K562 (cell line): ENCODE measurements around the gene CACNG7. TPM values are rescaled to one million over a fixed set of nuclear protein-coding genes. Genes with fewer than 3 reads are reported as not detected.

Experiments used
- ATAC-seq: fragments of 200-7000 bp; cut with Tn5 transposase; 3 replicates; pipeline ENCODE4 v1.9.1; 2020; ENCODE audit warnings: moderate library complexity
- BruUV-seq: library from RNA; stranded (reverse); fragments of 400-500 nt; replicated peaks from 2 replicates; lab custom pipeline; 2021; lab: Mats Ljungman, UMichigan
- CTCF ChIA-PET: fragments of 300-600 bp; formaldehyde crosslinking; extraction: SDS; loops from one replicate; lab custom pipeline; 2021; ENCODE audit warnings: low intra/inter-chr PET ratio; lab: Yijun Ruan, JAX
- POLR2A ChIA-PET: fragments of 300-600, 350-650 bp; sonication (Branson Sonifier 250); formaldehyde crosslinking; extraction: SDS; loops from one replicate; lab custom pipeline; 2021; ENCODE audit warnings: antibody characterized with exemption, inconsistent platforms; lab: Yijun Ruan, JAX
- DNase-seq, 4 experiments: peaks; one replicate each; pipeline versions ENCODE4 v3.0.0 to v3.0.0-alpha.2; 2011 to 2018; ENCODE audit warnings: low spot score in 3 of 4, mixed read lengths in 3 of 4; ENCODE audit errors: extremely low read depth in 1 of 4
- FAIRE-seq: peaks from 2 replicates; lab custom pipeline; 2011; peaks lifted over from hg19 to GRCh38; lab: Jason Lieb, UNC
- H2AFZ ChIP-seq: 2 replicates; pipeline ENCODE4 v1.6.0; 2011; ENCODE audit warnings: low read depth, low read length, control low read depth, inconsistent platforms
- H3K27ac ChIP-seq: fragments of 200-600 bp; 3 replicates; pipeline ENCODE4 v1.8.0; 2011; ENCODE audit warnings: low read depth, mild to moderate bottlenecking, control low read depth, inconsistent platforms, low read length, moderate library complexity, mixed read lengths; ENCODE audit errors: extremely low read depth
- H3K27me3 ChIP-seq, 2 experiments: fragments of 300-600 bp in 1 of 2; 2 replicates in 1 of 2; 3 replicates in 1 of 2; pipeline versions ENCODE4 v1.6.0 to v1.8.0; 2011; ENCODE audit warnings: inconsistent platforms in 2 of 2, low read length in 2 of 2, mild to moderate bottlenecking in 1 of 2, mixed read lengths in 1 of 2, moderate library complexity in 1 of 2; ENCODE audit not compliant: control insufficient read depth in 2 of 2, insufficient read depth in 2 of 2
- H3K36me3 ChIP-seq: fragments of 300-600 bp; 3 replicates; pipeline ENCODE4 v1.8.0; 2011; ENCODE audit warnings: mild to moderate bottlenecking, low read length, inconsistent platforms; ENCODE audit not compliant: control insufficient read depth, insufficient read depth
- H3K4me1 ChIP-seq, 2 experiments: fragments of 200-600 bp in 1 of 2; replicated peaks in 1 of 2; 2 replicates in 1 of 2; 3 replicates in 1 of 2; pipeline versions ENCODE4 v1.5.1 to v1.8.0; 2011; ENCODE audit warnings: inconsistent platforms in 2 of 2, low read length in 2 of 2, mild to moderate bottlenecking in 1 of 2, mixed read lengths in 1 of 2, moderate library complexity in 1 of 2; ENCODE audit not compliant: control insufficient read depth in 2 of 2, insufficient read depth in 2 of 2
- H3K4me2 ChIP-seq: 2 replicates; pipeline ENCODE4 v1.6.1; 2011; ENCODE audit warnings: low read length, control low read depth, inconsistent platforms, mixed read lengths; ENCODE audit not compliant: insufficient read depth
- H3K4me3 ChIP-seq: fragments of 200-600 bp; sonication (generic), shearing (Covaris generic); 2 replicates; pipeline ENCODE4 v1.5.1; 2016; ENCODE audit warnings: control low read depth, inconsistent platforms
- H3K79me2 ChIP-seq: fragments of 200-600 bp; 3 replicates; pipeline ENCODE4 v1.8.0; 2011; ENCODE audit warnings: low read length, inconsistent platforms; ENCODE audit not compliant: control insufficient read depth, insufficient read depth
- H3K9ac ChIP-seq, 2 experiments: 2 replicates each; pipeline versions ENCODE4 v1.6.0 to v1.6.1; 2011; ENCODE audit warnings: low read depth in 2 of 2, low read length in 2 of 2, control low read depth in 1 of 2, inconsistent platforms in 1 of 2, mild to moderate bottlenecking in 1 of 2, mixed read lengths in 1 of 2; ENCODE audit not compliant: insufficient read depth in 1 of 2
- H3K9me1 ChIP-seq: one replicate; pipeline ENCODE4 v1.6.0; 2011; ENCODE audit warnings: inconsistent platforms, mild to moderate bottlenecking, low read length, moderate library complexity; ENCODE audit not compliant: control insufficient read depth, insufficient read depth
- H3K9me3 ChIP-seq: replicated peaks from 2 replicates; pipeline ENCODE4 v1.5.1; 2011; ENCODE audit warnings: low read depth, low read length, inconsistent platforms; ENCODE audit not compliant: control insufficient read depth, insufficient read depth
- H4K20me1 ChIP-seq: replicated peaks from 2 replicates; pipeline ENCODE4 v1.6.1; 2011; ENCODE audit warnings: low read length, inconsistent platforms, mixed read lengths; ENCODE audit not compliant: control insufficient read depth, insufficient read depth
- ARID1B ChIP-seq: fragments of 450-650 bp; IDR thresholded peaks from 2 replicates; pipeline ENCODE4 v1.6.1; 2016; ENCODE audit warnings: antibody characterized with exemption, mild to moderate bottlenecking, inconsistent platforms
- ATF1 ChIP-seq, 2 experiments: fragments of 450-650 bp in 1 of 2; IDR thresholded peaks; 2 replicates each; pipeline ENCODE4 v1.6.1; 2016; ENCODE audit warnings: missing compliant biosample characterization in 1 of 2, missing genetic modification characterization in 1 of 2
- THRAP3 ChIP-seq: fragments of 450-650 bp; IDR thresholded peaks from 2 replicates; pipeline ENCODE4 v1.6.1; 2016; ENCODE audit warnings: mild to moderate bottlenecking, inconsistent platforms, borderline replicate concordance
- ZBTB8A ChIP-seq: fragments of 450-650 bp; IDR thresholded peaks from 2 replicates; pipeline ENCODE4 v1.6.1; 2018; ENCODE audit warnings: mild to moderate bottlenecking, moderate library complexity; ENCODE audit not compliant: partially characterized antibody
- ZNF175 ChIP-seq: fragments of 200-800 bp; sonication (Bioruptor generic); IDR thresholded peaks from 2 replicates; pipeline ENCODE4 v1.6.1; 2016; ENCODE audit warnings: low read depth, mild to moderate bottlenecking, missing genetic modification characterization, missing compliant biosample characterization
- ZNF347 ChIP-seq: fragments of 450-650 bp; formaldehyde crosslinking; IDR thresholded peaks from 2 replicates; pipeline ENCODE4 v1.4.0; 2020; ENCODE audit warnings: low read depth, mild to moderate bottlenecking, moderate library complexity
- ZNF354B ChIP-seq: fragments of 250-450 bp; sonication (Bioruptor Pico); IDR thresholded peaks from 2 replicates; pipeline ENCODE4 v1.4.0; 2020
- WGBS: fragments of 100-300 bp; shearing (Covaris generic); methylation state at CpG from one replicate; pipeline ENCODE4 v1.1.6; 2016; ENCODE audit warnings: low coverage, mixed read lengths; ENCODE audit not compliant: insufficient coverage; ENCODE audit errors: missing lambda C conversion rate; 5-methylcytosine and 5-hydroxymethylcytosine counted together
- in situ Hi-C: fragments of 300-500 bp; cut with MboI; formaldehyde crosslinking; loops from 4 replicates; pipeline ENCODE4 v1.15.0; 2018; ENCODE audit warnings: inconsistent platforms, mixed read lengths
- intact Hi-C: fragments of 100-400 bp; cut with micrococcal nuclease; formaldehyde crosslinking; loops from 2 replicates; pipeline ENCODE4 v1.14.2; 2022
- polyA plus RNA-seq, 8 experiments: library from polyadenylated mRNA; depleted of rRNA in 4 of 8; stranded (reverse) in 5 of 8; unstranded in 3 of 8; fragments of >200 nt; fragmentation: Nextera tagmentation in 2 of 8; fragmentation: Illumina TruSeq in 1 of 8; extraction: Ambion mirVana in 2 of 8; extraction: Trizol in 1 of 8; gene quantifications; 2 replicates each; pipeline versions ENCODE4 v1.2.1 to v1.2.3, GENCODE V29; 2011 to 2014; ENCODE audit warnings: inconsistent platforms in 1 of 8, missing spikeins in 1 of 8
- total RNA-seq, 7 experiments: library from RNA; depleted of rRNA in 6 of 7; stranded (reverse); fragments of >200 nt in 6 of 7; fragmentation: Illumina TruSeq in 2 of 7; extraction: Trizol in 2 of 7; gene quantifications; 2 replicates each; pipeline versions ENCODE4 v1.2.1 to v1.2.3, GENCODE V29; 2011 to 2021; ENCODE audit warnings: low replicate concordance in 1 of 7
- TF ChIP-seq, protein P1 (sequence below): fragments of 250-450 bp; sonication (Bioruptor Pico); IDR thresholded peaks from 2 replicates; pipeline ENCODE4 v1.4.0; 2020; ENCODE audit warnings: borderline replicate concordance
- TF ChIP-seq, protein P2 (sequence below): fragments of 250-450 bp; sonication (Bioruptor Pico); IDR thresholded peaks from 2 replicates; pipeline ENCODE4 v1.4.0; 2020
- TF ChIP-seq, protein P3 (sequence below), 2 experiments: fragments of 450-650 bp; conservative IDR thresholded peaks; 2 replicates each; pipeline ENCODE4 v1.6.1; 2017; ENCODE audit warnings: mild to moderate bottlenecking in 2 of 2, moderate library complexity in 2 of 2

The CACNG7 gene
- total and polyA plus RNA-seq, 9 of the 15 experiments (the other 6 are each of a cell fraction or from before 2014, with no cell fraction given) = not detected

DNA sequence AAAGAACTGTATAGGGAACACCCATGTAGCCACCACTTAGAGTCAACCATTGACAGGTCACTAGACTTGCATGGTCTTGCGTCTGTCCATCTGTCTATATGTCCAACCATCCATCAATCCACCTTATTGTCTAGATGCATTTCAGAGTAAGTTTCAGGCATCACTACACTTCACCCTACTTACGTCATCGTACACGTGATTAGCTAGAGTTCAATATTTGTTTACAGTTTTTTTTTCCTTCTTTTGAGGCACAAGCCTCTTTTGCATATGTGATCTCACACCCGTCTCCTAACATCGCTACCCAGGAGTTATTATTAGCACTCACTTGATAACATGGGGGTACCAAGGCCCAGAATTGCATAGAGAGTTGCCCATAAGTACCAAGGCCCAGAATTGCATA is 6.9 kb downstream of the CACNG7 start:
- ATAC-seq = no peak
- in situ Hi-C loops = no loop called here
- no peak for FAIRE-seq
- intact Hi-C loops = loop anchor here (10.0 kb wide), 1 partner anchor 61 kb away; no protein-coding TSS in a partner anchor
- H3K9ac ChIP-seq = no peak overlapping the region
- H3K27me3 ChIP-seq = peaks cover 15 to 33% of the 10 kb centered on the region in 2 experiments; a peak in 4 of 5 replicates
- no TSS peak for BruUV-seq
- no peaks in the 10 kb centered on the region for H3K9me1 ChIP-seq
- POLR2A ChIA-PET = no interaction called here
- WGBS = 7% methylated on average over 6 of the region's 6 CpGs
- no peak overlapping the region for H3K27ac ChIP-seq
- H2AFZ ChIP-seq = no peak overlapping the region
- 0 out of 2 replicates have a peak, but pooled peaks cover 7% of the 10 kb centered on the region for H4K20me1 ChIP-seq
- H3K4me1 ChIP-seq = peaks cover 0 to 4% of the 10 kb centered on the region in 2 experiments; a peak in 1 of 5 replicates
- no peak overlapping the region for H3K4me2 ChIP-seq
- H3K36me3 ChIP-seq = no peaks in the 10 kb centered on the region
- H3K79me2 ChIP-seq = no peaks in the 10 kb centered on the region
- H3K9me3 ChIP-seq = no peaks in the 10 kb centered on the region
- no peak for DNase-seq
- CTCF ChIA-PET = interaction anchor here (0.7 kb wide), 1 partner anchor 74 kb away, joined by 3 read pairs; no protein-coding TSS in a partner anchor
- H3K4me3 ChIP-seq = no peak overlapping the region
- TF ChIP-seq ARID1B (no peak), ZBTB8A (no peak), ZNF347 (no peak), ZNF354B (CRISPR knock-in tag) (no peak), ZNF175 (no peak), ATF1 (CRISPR knock-in tag; IDR thresholded peaks at IDR 0.05) (no peak), ATF1 (tag; IDR thresholded peaks at IDR 0.05) (0 out of 2 replicates have a peak, but pooled peaks have one; percentile 19), THRAP3 (no peak)
- TF ChIP-seq, protein P1, sequence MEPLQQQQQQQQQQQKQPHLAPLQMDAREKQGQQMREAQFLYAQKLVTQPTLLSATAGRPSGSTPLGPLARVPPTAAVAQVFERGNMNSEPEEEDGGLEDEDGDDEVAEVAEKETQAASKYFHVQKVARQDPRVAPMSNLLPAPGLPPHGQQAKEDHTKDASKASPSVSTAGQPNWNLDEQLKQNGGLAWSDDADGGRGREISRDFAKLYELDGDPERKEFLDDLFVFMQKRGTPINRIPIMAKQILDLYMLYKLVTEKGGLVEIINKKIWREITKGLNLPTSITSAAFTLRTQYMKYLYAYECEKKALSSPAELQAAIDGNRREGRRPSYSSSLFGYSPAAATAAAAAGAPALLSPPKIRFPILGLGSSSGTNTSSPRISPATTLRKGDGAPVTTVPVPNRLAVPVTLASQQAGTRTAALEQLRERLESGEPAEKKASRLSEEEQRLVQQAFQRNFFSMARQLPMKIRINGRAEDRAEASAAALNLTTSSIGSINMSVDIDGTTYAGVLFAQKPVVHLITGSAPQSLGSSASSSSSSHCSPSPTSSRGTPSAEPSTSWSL (CRISPR knock-in tag) = no peak
- TF ChIP-seq, protein P2, sequence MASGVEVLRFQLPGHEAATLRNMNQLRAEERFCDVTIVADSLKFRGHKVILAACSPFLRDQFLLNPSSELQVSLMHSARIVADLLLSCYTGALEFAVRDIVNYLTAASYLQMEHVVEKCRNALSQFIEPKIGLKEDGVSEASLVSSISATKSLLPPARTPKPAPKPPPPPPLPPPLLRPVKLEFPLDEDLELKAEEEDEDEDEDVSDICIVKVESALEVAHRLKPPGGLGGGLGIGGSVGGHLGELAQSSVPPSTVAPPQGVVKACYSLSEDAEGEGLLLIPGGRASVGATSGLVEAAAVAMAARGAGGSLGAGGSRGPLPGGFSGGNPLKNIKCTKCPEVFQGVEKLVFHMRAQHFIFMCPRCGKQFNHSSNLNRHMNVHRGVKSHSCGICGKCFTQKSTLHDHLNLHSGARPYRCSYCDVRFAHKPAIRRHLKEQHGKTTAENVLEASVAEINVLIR (CRISPR knock-in tag) = no peak
- TF ChIP-seq, protein P3, sequence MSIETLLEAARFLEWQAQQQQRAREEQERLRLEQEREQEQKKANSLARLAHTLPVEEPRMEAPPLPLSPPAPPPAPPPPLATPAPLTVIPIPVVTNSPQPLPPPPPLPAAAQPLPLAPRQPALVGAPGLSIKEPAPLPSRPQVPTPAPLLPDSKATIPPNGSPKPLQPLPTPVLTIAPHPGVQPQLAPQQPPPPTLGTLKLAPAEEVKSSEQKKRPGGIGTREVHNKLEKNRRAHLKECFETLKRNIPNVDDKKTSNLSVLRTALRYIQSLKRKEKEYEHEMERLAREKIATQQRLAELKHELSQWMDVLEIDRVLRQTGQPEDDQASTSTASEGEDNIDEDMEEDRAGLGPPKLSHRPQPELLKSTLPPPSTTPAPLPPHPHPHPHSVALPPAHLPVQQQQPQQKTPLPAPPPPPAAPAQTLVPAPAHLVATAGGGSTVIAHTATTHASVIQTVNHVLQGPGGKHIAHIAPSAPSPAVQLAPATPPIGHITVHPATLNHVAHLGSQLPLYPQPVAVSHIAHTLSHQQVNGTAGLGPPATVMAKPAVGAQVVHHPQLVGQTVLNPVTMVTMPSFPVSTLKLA (conservative IDR thresholded peaks at IDR 0.05) = no peak
